Measurements from ENCODE around the gene EGR2. TPM values are rescaled to one million over a fixed set of nuclear protein-coding genes. Genes with fewer than 3 reads are reported as not detected.

The EGR2 gene
- total RNA-seq, 1 experiment from 2014 or later: 2.3 TPM

DNA sequence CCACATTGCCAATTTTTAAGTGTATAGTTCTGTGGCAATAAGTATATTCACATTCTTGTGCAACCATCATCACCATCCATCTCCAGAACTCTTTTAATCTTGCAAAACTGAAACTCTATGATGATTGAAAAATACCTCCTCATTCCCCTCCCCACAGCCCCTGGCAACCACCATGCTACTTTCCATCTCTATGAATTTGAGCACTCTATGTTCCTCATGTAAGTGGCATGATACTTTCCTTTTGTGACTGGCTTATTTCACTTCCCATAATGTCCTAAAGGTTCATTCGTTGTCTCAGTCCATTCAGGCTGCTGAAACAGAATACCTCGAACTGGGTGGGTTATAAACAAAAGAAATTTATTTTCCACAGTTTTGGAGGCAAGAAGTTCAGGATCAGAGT lies 23.4 kb upstream of the EGR2 start (continued):
- no peak for TF ChIP-seq ZFX (IDR thresholded peaks at IDR 0.05)

- no peak for ATAC-seq
- ChIA-PET POLR2A (interaction anchor here (1.2 kb wide), 1 partner anchor 9 kb away, joined by 4 read pairs; no protein-coding TSS in a partner anchor), CTCF (interaction anchor here (1.0 kb wide), 1 partner anchor 13 kb away, joined by 4 read pairs; no protein-coding TSS in a partner anchor), RAD21 (ENCODE audit: low non-redundant PET in 1 of 2, low total read pairs in 2 of 2, uncharacterized antibody in 2 of 2, unreplicated experiment in 2 of 2) (no interaction called here)
- H3K4me2 ChIP-seq (ENCODE audit: low read length): no peak overlapping the region
- no peak overlapping the region for H3K27ac ChIP-seq (ENCODE audit: low read depth, low read length)
- BruUV-seq (replicated peaks): no TSS peak
- TF ChIP-seq FOSL1 (IDR thresholded peaks at IDR 0.05; ENCODE audit: low read depth) (no peak), ZNF274 (IDR thresholded peaks at IDR 0.05; ENCODE audit: low read depth, low read length) (no peak), CTCF (IDR thresholded peaks at IDR 0.05 in 2 of 3, conservative IDR thresholded peaks at IDR 0.05 in 1 of 3; ENCODE audit: borderline replicate concordance in 1 of 3, insufficient read depth in 1 of 3, low read depth in 2 of 3, low read length in 2 of 3) (no peak), EZH2 (IDR thresholded peaks at IDR 0.05) (no peak), SIN3A (IDR thresholded peaks at IDR 0.05; ENCODE audit: low read depth) (no peak), SRF (IDR thresholded peaks at IDR 0.05; ENCODE audit: low read depth) (no peak), CEBPB (IDR thresholded peaks at IDR 0.05; ENCODE audit: low read depth) (no peak)
- TF ChIP-seq, protein P1, sequence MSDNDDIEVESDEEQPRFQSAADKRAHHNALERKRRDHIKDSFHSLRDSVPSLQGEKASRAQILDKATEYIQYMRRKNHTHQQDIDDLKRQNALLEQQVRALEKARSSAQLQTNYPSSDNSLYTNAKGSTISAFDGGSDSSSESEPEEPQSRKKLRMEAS (IDR thresholded peaks at IDR 0.05): no peak
- H3K9me2 ChIP-seq (ENCODE audit: insufficient read depth): no peaks in the 10 kb centered on the region
- no peak overlapping the region for H3K9ac ChIP-seq (ENCODE audit: low read length)
- no peaks in the 10 kb centered on the region; a peak in 1 of 4 replicates for H3K4me1 ChIP-seq (ENCODE audit: control insufficient read depth in 1 of 2, insufficient read depth in 2 of 2, low read length in 2 of 2)
- H4K20me1 ChIP-seq (ENCODE audit: insufficient read depth): no peaks in the 10 kb centered on the region
- H3K27me3 ChIP-seq (ENCODE audit: insufficient read depth, low read length): no peaks in the 10 kb centered on the region
- H3K9me3 ChIP-seq (ENCODE audit: control insufficient read depth in 1 of 2, insufficient read depth in 1 of 2, low read depth in 1 of 2, low read length in 2 of 2): no peaks in the 10 kb centered on the region
- H3K79me2 ChIP-seq (ENCODE audit: insufficient read depth, low read length): no peaks in the 10 kb centered on the region
- no peak overlapping the region for H3K4me3 ChIP-seq (replicated peaks in 1 of 2; ENCODE audit: low read depth in 1 of 2, low read length in 2 of 2)
- H3K36me3 ChIP-seq (ENCODE audit: control insufficient read depth in 1 of 2, insufficient read depth in 2 of 2, low read length in 2 of 2): no peaks in the 10 kb centered on the region
- intact Hi-C loops (cut with micrococcal nuclease): no loop called here
- DNase-seq (ENCODE audit: low read depth, low spot score): no peak
- H2AFZ ChIP-seq (ENCODE audit: low read depth, low read length, poor library complexity, severe bottlenecking): no peak overlapping the region
Measured at GRCh38 chr10:62831346-62831745, 15.2 kb upstream of the EGR2 start.

Data from HCT116 (cell line).